Breast epithelium (tissue), 4 donors: ENCODE measurements around the gene TUBB2B. TPM values are rescaled to one million over a fixed set of nuclear protein-coding genes. Genes with fewer than 3 reads are reported as not detected.

Experiments used
- DNase-seq, 2 donors: peaks; one replicate each; pipeline ENCODE4 v3.0.0-alpha.2; 2019; ENCODE audit warnings: low spot score in 2 of 2
- H3K27ac ChIP-seq, 2 donors: fragments of 200-600 bp; sonication (generic) in 1 of 2; one replicate each; pipeline ENCODE4 v1.5.1; 2016 to 2019; ENCODE audit warnings: mild to moderate bottlenecking in 1 of 2
- H3K27me3 ChIP-seq, 2 donors: fragments of 200-600 bp; sonication (generic) in 1 of 2; one replicate each; pipeline versions ENCODE4 v1.5.1 to v1.6.0; 2017 to 2019; ENCODE audit warnings: control low read depth in 1 of 2, mild to moderate bottlenecking in 1 of 2
- H3K36me3 ChIP-seq: fragments of 200-600 bp; one replicate; pipeline ENCODE4 v1.5.1; 2019
- H3K4me1 ChIP-seq, 2 donors: fragments of 200-600 bp; sonication (generic); one replicate each; pipeline ENCODE4 v1.5.1; 2016 to 2019; ENCODE audit warnings: control low read depth in 1 of 2
- H3K4me3 ChIP-seq, 3 donors: fragments of 200-600 bp; sonication (generic); 1 replicate in 2 of 3; 2 replicates in 1 of 3; pipeline ENCODE4 v1.5.1; 2016 to 2019; ENCODE audit warnings: mild to moderate bottlenecking in 3 of 3, moderate library complexity in 2 of 3
- H3K9me3 ChIP-seq, 2 donors: fragments of 200-600 bp; sonication (generic) in 1 of 2; one replicate each; pipeline ENCODE4 v1.5.1; 2016 to 2019; ENCODE audit warnings: control low read depth in 1 of 2
- POLR2A ChIP-seq: fragments of 450-650 bp; IDR thresholded peaks from one replicate; pipeline ENCODE4 v1.6.1; 2016; ENCODE audit warnings: antibody characterized with exemption, mild to moderate bottlenecking, moderate library complexity
- POLR2AphosphoS5 ChIP-seq, 3 donors: sonication (generic); formaldehyde crosslinking; IDR thresholded peaks; one replicate each; pipeline ENCODE4 v1.6.1; 2017; ENCODE audit warnings: antibody characterized with exemption in 3 of 3
- intact Hi-C: fragments of 100-400 bp; cut with DNase I; formaldehyde crosslinking; loops from one replicate; pipeline ENCODE4 v1.15.1; 2023; ENCODE audit warnings: low total_unique reads
- total RNA-seq, 3 donors: library from RNA; depleted of rRNA; stranded (reverse); fragments of >200 nt; gene quantifications; one replicate each; pipeline ENCODE4 v1.1.0, GENCODE V29; 2016
- TF ChIP-seq, protein P1 (sequence below), 3 donors: fragments of 450-650 bp; IDR thresholded peaks; one replicate each; pipeline ENCODE4 v1.5.1; 2016 to 2017; ENCODE audit warnings: antibody characterized with exemption in 3 of 3, mild to moderate bottlenecking in 3 of 3, moderate library complexity in 3 of 3

Gene TUBB2B
- total RNA-seq, 3 donors from 2014 or later = 4.2 to 7.5 (median 7.3) TPM

DNA sequence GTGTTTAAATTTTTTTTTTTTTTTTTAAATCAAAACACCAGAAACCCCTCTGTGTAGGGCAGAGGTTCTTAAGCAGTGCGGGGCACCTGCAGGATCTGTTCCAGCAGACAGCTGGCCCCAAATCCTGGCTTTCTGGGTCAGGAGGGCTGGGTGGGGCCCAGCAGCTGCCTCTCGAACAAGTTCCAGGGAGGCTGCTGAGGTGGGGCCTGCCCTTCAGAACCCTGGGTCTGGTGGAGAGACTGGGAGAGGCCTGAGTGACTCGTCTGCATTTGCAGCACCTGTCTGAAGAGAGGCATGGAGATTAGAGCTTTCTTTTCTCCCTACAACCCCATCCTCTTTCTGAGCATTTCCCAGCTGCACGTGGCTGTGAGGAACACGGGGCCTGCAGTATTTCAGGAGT is 39.7 kb upstream of the TUBB2B start:
- no peak for DNase-seq
- intact Hi-C loops = loop anchor here (10.0 kb wide), 1 partner anchor 858 kb away; no protein-coding TSS in a partner anchor
- no peaks in the 10 kb centered on the region for H3K4me1 ChIP-seq
- no peak overlapping the region for H3K4me3 ChIP-seq
- no peak overlapping the region for H3K27ac ChIP-seq
- TF ChIP-seq POLR2AphosphoS5 (IDR thresholded peaks at IDR 0.05) (no peak), POLR2A (no peak)
- TF ChIP-seq, protein P1, sequence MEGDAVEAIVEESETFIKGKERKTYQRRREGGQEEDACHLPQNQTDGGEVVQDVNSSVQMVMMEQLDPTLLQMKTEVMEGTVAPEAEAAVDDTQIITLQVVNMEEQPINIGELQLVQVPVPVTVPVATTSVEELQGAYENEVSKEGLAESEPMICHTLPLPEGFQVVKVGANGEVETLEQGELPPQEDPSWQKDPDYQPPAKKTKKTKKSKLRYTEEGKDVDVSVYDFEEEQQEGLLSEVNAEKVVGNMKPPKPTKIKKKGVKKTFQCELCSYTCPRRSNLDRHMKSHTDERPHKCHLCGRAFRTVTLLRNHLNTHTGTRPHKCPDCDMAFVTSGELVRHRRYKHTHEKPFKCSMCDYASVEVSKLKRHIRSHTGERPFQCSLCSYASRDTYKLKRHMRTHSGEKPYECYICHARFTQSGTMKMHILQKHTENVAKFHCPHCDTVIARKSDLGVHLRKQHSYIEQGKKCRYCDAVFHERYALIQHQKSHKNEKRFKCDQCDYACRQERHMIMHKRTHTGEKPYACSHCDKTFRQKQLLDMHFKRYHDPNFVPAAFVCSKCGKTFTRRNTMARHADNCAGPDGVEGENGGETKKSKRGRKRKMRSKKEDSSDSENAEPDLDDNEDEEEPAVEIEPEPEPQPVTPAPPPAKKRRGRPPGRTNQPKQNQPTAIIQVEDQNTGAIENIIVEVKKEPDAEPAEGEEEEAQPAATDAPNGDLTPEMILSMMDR (IDR thresholded peaks at IDR 0.05) = no peak
- no peaks in the 10 kb centered on the region for H3K27me3 ChIP-seq
- no peaks in the 10 kb centered on the region for H3K9me3 ChIP-seq
- no peaks in the 10 kb centered on the region for H3K36me3 ChIP-seq

DNA sequence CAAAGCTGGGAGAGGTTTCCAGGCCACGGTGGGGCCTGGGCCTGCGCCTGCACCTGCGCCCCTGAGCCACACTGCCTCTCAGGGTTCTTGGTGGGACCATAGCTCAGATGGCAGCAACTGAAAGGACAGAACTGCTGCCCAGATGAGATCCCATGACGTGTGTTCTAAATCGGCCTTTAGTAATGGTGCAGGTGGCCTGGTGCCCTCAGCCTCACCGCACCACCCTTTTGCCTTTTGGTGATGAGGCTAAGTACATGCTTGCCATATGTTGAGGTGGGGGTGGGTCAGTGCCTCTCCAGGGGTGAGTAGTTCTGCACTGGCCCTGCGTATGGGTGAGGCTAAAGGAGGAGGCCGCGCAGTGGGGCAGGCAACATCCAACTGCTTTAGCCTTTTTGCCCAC is 38.7 kb upstream of the TUBB2B start:
- Histone ChIP-seq H3K9me3 (no peaks in the 10 kb centered on the region), H3K4me1 (no peaks in the 10 kb centered on the region), H3K27ac (no peak overlapping the region), H3K4me3 (no peak overlapping the region), H3K27me3 (no peaks in the 10 kb centered on the region), H3K36me3 (no peaks in the 10 kb centered on the region)
- TF ChIP-seq POLR2AphosphoS5 (IDR thresholded peaks at IDR 0.05) (no peak), POLR2A (no peak)
- TF ChIP-seq, protein P1 (IDR thresholded peaks at IDR 0.05) = no peak
- DNase-seq = no peak
- intact Hi-C loops = loop anchor here (10.0 kb wide), 1 partner anchor 859 kb away; no protein-coding TSS in a partner anchor

DNA sequence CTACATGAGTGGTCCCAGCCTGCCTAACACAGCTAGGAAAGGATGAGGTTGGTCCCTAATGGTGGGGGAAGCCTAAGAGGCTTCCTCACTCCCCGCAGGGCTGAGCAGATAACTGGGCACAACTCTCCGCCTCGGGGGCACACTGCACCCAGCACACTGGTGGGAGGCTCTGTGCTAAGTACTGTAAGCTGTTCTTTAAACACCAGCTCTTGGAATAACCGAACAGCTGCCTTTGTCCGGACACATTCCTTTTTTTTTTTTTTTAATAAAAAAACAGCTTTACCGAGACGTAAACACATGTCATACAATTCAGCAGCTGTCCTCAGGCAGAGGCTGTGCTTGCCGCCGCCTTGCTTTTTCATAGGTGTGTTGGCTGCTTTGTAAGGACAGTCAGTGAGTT is 38.2 kb upstream of the TUBB2B start:
- Histone ChIP-seq H3K9me3 (no peaks in the 10 kb centered on the region), H3K27ac (no peak overlapping the region), H3K4me3 (no peak overlapping the region), H3K4me1 (peaks cover 0 to under 1% of the 10 kb centered on the region in 2 donors), H3K36me3 (no peaks in the 10 kb centered on the region), H3K27me3 (no peaks in the 10 kb centered on the region)
- no peak for TF ChIP-seq POLR2A
- TF ChIP-seq, protein P1 (IDR thresholded peaks at IDR 0.05) = no peak
- no peak for TF ChIP-seq POLR2AphosphoS5 (IDR thresholded peaks at IDR 0.05)
- intact Hi-C loops = loop anchor here (10.0 kb wide), 1 partner anchor 859 kb away; no protein-coding TSS in a partner anchor
- no peak for DNase-seq

DNA sequence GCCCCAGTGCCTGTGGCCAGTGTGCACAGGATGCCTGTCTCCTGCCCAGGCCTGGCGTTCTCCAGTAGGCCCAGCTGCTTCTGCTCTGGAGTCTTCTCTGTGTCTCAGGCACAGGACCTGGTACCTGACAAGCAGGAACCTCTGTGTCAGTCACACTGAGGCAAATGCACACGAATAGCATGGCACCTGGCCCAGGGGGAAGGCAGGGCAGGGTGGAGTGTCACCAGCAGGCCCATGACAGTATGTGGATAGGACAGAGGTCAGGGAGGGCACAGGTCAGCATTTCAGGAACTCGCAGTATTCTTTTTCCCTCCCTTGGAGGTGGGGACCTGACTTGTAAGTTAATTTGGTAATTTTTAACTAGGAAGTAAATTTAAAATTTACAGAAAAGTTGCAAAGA is 36.9 kb upstream of the TUBB2B start:
- DNase-seq = no peak
- H3K27ac ChIP-seq = no peak overlapping the region
- H3K36me3 ChIP-seq = no peaks in the 10 kb centered on the region
- intact Hi-C loops = loop anchor here (10.0 kb wide), 1 partner anchor 860 kb away; no protein-coding TSS in a partner anchor
- H3K9me3 ChIP-seq = no peaks in the 10 kb centered on the region
- peaks cover 0 to 4% of the 10 kb centered on the region in 2 donors for H3K4me1 ChIP-seq
- TF ChIP-seq, protein P1 (IDR thresholded peaks at IDR 0.05) = no peak
- TF ChIP-seq POLR2A = no peak
- TF ChIP-seq POLR2AphosphoS5 (IDR thresholded peaks at IDR 0.05) = no peak
- H3K27me3 ChIP-seq = no peaks in the 10 kb centered on the region
- no peak overlapping the region for H3K4me3 ChIP-seq

DNA sequence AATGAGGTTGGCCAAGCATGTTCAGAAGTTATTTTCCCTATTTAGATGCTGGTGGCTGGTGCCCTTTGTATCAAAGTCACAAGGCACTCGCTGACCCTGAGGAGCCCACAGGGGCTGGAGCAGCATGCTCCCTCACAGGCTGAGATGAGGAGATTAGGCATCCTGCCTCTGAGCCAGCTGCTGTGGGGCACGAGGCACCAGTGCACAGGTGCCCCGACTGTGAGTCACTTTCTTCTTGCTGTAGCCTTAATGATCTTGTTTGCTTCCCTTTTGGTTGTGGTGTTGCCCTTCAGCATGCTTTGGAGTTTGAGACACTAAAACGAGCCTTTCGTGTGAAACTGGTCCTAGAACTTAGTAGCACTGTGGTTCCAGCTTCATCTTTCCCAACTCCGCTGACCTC is 35.6 kb upstream of the TUBB2B start:
- TF ChIP-seq, protein P1 (IDR thresholded peaks at IDR 0.05) = no peak
- TF ChIP-seq POLR2A (no peak), POLR2AphosphoS5 (IDR thresholded peaks at IDR 0.05) (no peak)
- peaks cover 0 to 4% of the 10 kb centered on the region in 2 donors for H3K4me1 ChIP-seq

More for the DNA sequence above, 35.6 kb upstream of the TUBB2B start:
- Histone ChIP-seq H3K36me3 (no peaks in the 10 kb centered on the region), H3K9me3 (no peaks in the 10 kb centered on the region), H3K4me3 (no peak overlapping the region), H3K27me3 (no peaks in the 10 kb centered on the region), H3K27ac (no peak overlapping the region)
- intact Hi-C loops = loop anchor here (10.0 kb wide), 1 partner anchor 862 kb away; no protein-coding TSS in a partner anchor
- no peak for DNase-seq
